Activated naive CD4-positive, alpha-beta T cell treated with anti-CD3 and anti-CD28 coated beads, Interleukin-2, amount 50 U/mL, for 24 hours (primary cell): ENCODE measurements around the gene CEBPZ.
A peak's percentile ranks its signal among the peaks of the same experiment; 100 is the strongest.
"Not testable (repeated sequence)": the region's sequence is repeated elsewhere in the genome, so short reads cannot be mapped to it uniquely, and the experiment has no call there.

ENCODE experiments used
- H3K27ac Mint-ChIP-seq: one replicate; pipeline ENCODE4 v1.8.0; 2021; ENCODE audit warnings: mild to moderate bottlenecking, mixed read lengths
- H3K27me3 Mint-ChIP-seq: one replicate; pipeline ENCODE4 v1.8.0; 2021; ENCODE audit warnings: mixed read lengths
- H3K36me3 Mint-ChIP-seq: one replicate; pipeline ENCODE4 v1.8.0; 2021; ENCODE audit warnings: mixed read lengths
- H3K4me1 Mint-ChIP-seq: one replicate; pipeline ENCODE4 v1.8.0; 2021; ENCODE audit warnings: mixed read lengths
- H3K4me3 Mint-ChIP-seq: one replicate; pipeline ENCODE4 v1.8.0; 2021; ENCODE audit warnings: mild to moderate bottlenecking, mixed read lengths
- H3K9me3 Mint-ChIP-seq: one replicate; pipeline ENCODE4 v1.8.0; 2021; ENCODE audit warnings: mixed read lengths

The CEBPZ gene

GRCh38 chr2:37230581-37230980 is 815 bp downstream of the CEBPZ start:
- Mint-ChIP-seq H3K27me3 (no peaks in the 10 kb centered on the region), H3K36me3 (peaks cover 17% of the 10 kb centered on the region), H3K4me3 (no peak overlapping the region), H3K27ac (no peak overlapping the region), H3K4me1 (peaks cover 58% of the 10 kb centered on the region), H3K9me3 (no peaks in the 10 kb centered on the region)

GRCh38 chr2:37228788-37229187 is 2.6 kb downstream of the CEBPZ start:
- no peaks in the 10 kb centered on the region for H3K27me3 Mint-ChIP-seq
- H3K4me1 Mint-ChIP-seq: peaks cover 58% of the 10 kb centered on the region
- H3K27ac Mint-ChIP-seq: no peak overlapping the region
- no peak overlapping the region for H3K4me3 Mint-ChIP-seq
- H3K9me3 Mint-ChIP-seq: no peaks in the 10 kb centered on the region
- peaks cover 24% of the 10 kb centered on the region for H3K36me3 Mint-ChIP-seq

GRCh38 chr2:37226863-37227262 is 4.5 kb downstream of the CEBPZ start:
- peaks cover 70% of the 10 kb centered on the region for H3K4me1 Mint-ChIP-seq
- peaks cover 34% of the 10 kb centered on the region for H3K36me3 Mint-ChIP-seq
- H3K27me3 Mint-ChIP-seq: no peaks in the 10 kb centered on the region
- H3K4me3 Mint-ChIP-seq: peak overlapping the region; percentile 75
- peak overlapping the region; percentile 51 for H3K27ac Mint-ChIP-seq
- H3K9me3 Mint-ChIP-seq: no peaks in the 10 kb centered on the region

GRCh38 chr2:37225129-37225528 is 6.3 kb downstream of the CEBPZ start:
- Mint-ChIP-seq H3K4me1 (peaks cover 70% of the 10 kb centered on the region), H3K27ac (peak overlapping the region; percentile 33), H3K36me3 (peaks cover 40% of the 10 kb centered on the region), H3K4me3 (peak overlapping the region; percentile 76)
- H3K9me3 Mint-ChIP-seq, H3K27me3 Mint-ChIP-seq: not testable (repeated sequence)

- no peak overlapping the region for H3K4me3 Mint-ChIP-seq
- peaks cover 65% of the 10 kb centered on the region for H3K4me1 Mint-ChIP-seq
- H3K27me3 Mint-ChIP-seq: no peaks in the 10 kb centered on the region
- H3K9me3 Mint-ChIP-seq: no peaks in the 10 kb centered on the region
- H3K27ac Mint-ChIP-seq: peak overlapping the region; percentile 47
- H3K36me3 Mint-ChIP-seq: peaks cover 38% of the 10 kb centered on the region
Measured at GRCh38 chr2:37224063-37224462, 7.3 kb downstream of the CEBPZ start.

GRCh38 chr2:37223131-37223530 is 8.3 kb downstream of the CEBPZ start:
- Mint-ChIP-seq H3K36me3 (peaks cover 37% of the 10 kb centered on the region), H3K27me3 (no peaks in the 10 kb centered on the region), H3K9me3 (no peaks in the 10 kb centered on the region), H3K4me1 (peaks cover 55% of the 10 kb centered on the region), H3K27ac (peak overlapping the region; percentile 30), H3K4me3 (peak overlapping the region; percentile 52)

GRCh38 chr2:37219046-37219445 is 12.3 kb downstream of the CEBPZ start:
- H3K27ac Mint-ChIP-seq: no peak overlapping the region
- peaks cover 25% of the 10 kb centered on the region for H3K4me1 Mint-ChIP-seq
- no peaks in the 10 kb centered on the region for H3K9me3 Mint-ChIP-seq
- peaks cover 29% of the 10 kb centered on the region for H3K36me3 Mint-ChIP-seq
- no peak overlapping the region for H3K4me3 Mint-ChIP-seq
- H3K27me3 Mint-ChIP-seq: no peaks in the 10 kb centered on the region

GRCh38 chr2:37215250-37215649 is 16.1 kb downstream of the CEBPZ start:
- H3K36me3 Mint-ChIP-seq: peaks cover 33% of the 10 kb centered on the region

GRCh38 chr2:37211939-37212338 is 19.5 kb downstream of the CEBPZ start:
- Mint-ChIP-seq H3K4me1 (peaks cover 19% of the 10 kb centered on the region), H3K9me3 (peaks cover 17% of the 10 kb centered on the region), H3K4me3 (no peak overlapping the region), H3K27ac (no peak overlapping the region), H3K36me3 (peaks cover 64% of the 10 kb centered on the region), H3K27me3 (no peaks in the 10 kb centered on the region)

More at GRCh38 chr2:37215250-37215649, 16.1 kb downstream of the CEBPZ start:
- H3K4me3 Mint-ChIP-seq: no peak overlapping the region
- H3K27ac Mint-ChIP-seq: peak overlapping the region; percentile 23
- no peaks in the 10 kb centered on the region for H3K27me3 Mint-ChIP-seq
- peaks cover 5% of the 10 kb centered on the region for H3K4me1 Mint-ChIP-seq
- H3K9me3 Mint-ChIP-seq: no peaks in the 10 kb centered on the region

- no peaks in the 10 kb centered on the region for H3K27me3 Mint-ChIP-seq
- no peak overlapping the region for H3K27ac Mint-ChIP-seq
- H3K4me1 Mint-ChIP-seq: peaks cover 22% of the 10 kb centered on the region
- H3K36me3 Mint-ChIP-seq: peaks cover 67% of the 10 kb centered on the region
- H3K4me3 Mint-ChIP-seq: no peak overlapping the region
- H3K9me3 Mint-ChIP-seq: peaks cover 22% of the 10 kb centered on the region
Measured at GRCh38 chr2:37211212-37211611, 20.2 kb downstream of the CEBPZ start.

- not testable (repeated sequence) for H3K27me3 Mint-ChIP-seq, H3K4me3 Mint-ChIP-seq, H3K27ac Mint-ChIP-seq
- H3K4me1 Mint-ChIP-seq: peaks cover 32% of the 10 kb centered on the region
- H3K36me3 Mint-ChIP-seq: peaks cover 79% of the 10 kb centered on the region
- peaks cover 28% of the 10 kb centered on the region for H3K9me3 Mint-ChIP-seq
Measured at GRCh38 chr2:37206760-37207159, 24.6 kb downstream of the CEBPZ start.

- Mint-ChIP-seq H3K4me1 (peaks cover 41% of the 10 kb centered on the region), H3K9me3 (peaks cover 28% of the 10 kb centered on the region), H3K27ac (peak overlapping the region; percentile 11), H3K4me3 (no peak overlapping the region), H3K27me3 (no peaks in the 10 kb centered on the region), H3K36me3 (peaks cover 72% of the 10 kb centered on the region)
Measured at GRCh38 chr2:37205689-37206341, 25.6 kb downstream of the CEBPZ start.

GRCh38 chr2:37205071-37205661 is 26.2 kb downstream of the CEBPZ start:
- H3K36me3 Mint-ChIP-seq: peaks cover 67% of the 10 kb centered on the region
- H3K27ac Mint-ChIP-seq, H3K4me3 Mint-ChIP-seq, H3K27me3 Mint-ChIP-seq: not testable (repeated sequence)
- peaks cover 43% of the 10 kb centered on the region for H3K4me1 Mint-ChIP-seq
- peaks cover 28% of the 10 kb centered on the region for H3K9me3 Mint-ChIP-seq

- Mint-ChIP-seq H3K36me3 (peaks cover 57% of the 10 kb centered on the region), H3K27ac (peak overlapping the region; percentile 33), H3K4me3 (no peak overlapping the region), H3K27me3 (no peaks in the 10 kb centered on the region), H3K9me3 (peaks cover 22% of the 10 kb centered on the region), H3K4me1 (peaks cover 54% of the 10 kb centered on the region)
Measured at GRCh38 chr2:37203708-37204107, 27.7 kb downstream of the CEBPZ start.

GRCh38 chr2:37201766-37202165 is 29.6 kb downstream of the CEBPZ start:
- Mint-ChIP-seq H3K27ac (peak overlapping the region; percentile 71), H3K27me3 (no peaks in the 10 kb centered on the region), H3K36me3 (peaks cover 37% of the 10 kb centered on the region), H3K4me3 (peak overlapping the region; percentile 24), H3K9me3 (peaks cover 9% of the 10 kb centered on the region), H3K4me1 (peaks cover 49% of the 10 kb centered on the region)

GRCh38 chr2:37201208-37201607 is 30.2 kb downstream of the CEBPZ start:
- Mint-ChIP-seq H3K36me3 (peaks cover 36% of the 10 kb centered on the region), H3K9me3 (peaks cover 6% of the 10 kb centered on the region), H3K4me3 (no peak overlapping the region), H3K27me3 (no peaks in the 10 kb centered on the region), H3K4me1 (peaks cover 50% of the 10 kb centered on the region), H3K27ac (peak overlapping the region; percentile 46)
